Measurements from ENCODE around the gene TNFRSF8. TPM values are rescaled to one million over a fixed set of nuclear protein-coding genes. Genes with fewer than 3 reads are reported as not detected.

TNFRSF8 gene
- total RNA-seq, 1 donor: 0.09 TPM

- no peak for DNase-seq (ENCODE audit: low read depth)
- no peak for TF ChIP-seq CTCF (IDR thresholded peaks at IDR 0.05; ENCODE audit: insufficient read depth, low read length)
- no peak overlapping the region for H3K4me3 ChIP-seq (ENCODE audit: low read depth, low read length)
Observed at GRCh38 chr1:12087797-12088314, 24.8 kb downstream of the TNFRSF8 start.

- no peak overlapping the region for H3K4me3 ChIP-seq (ENCODE audit: low read depth, low read length)
- DNase-seq (ENCODE audit: low read depth): no peak
- no peak for TF ChIP-seq CTCF (IDR thresholded peaks at IDR 0.05; ENCODE audit: insufficient read depth, low read length)
Observed at GRCh38 chr1:12088607-12089006, 25.5 kb downstream of the TNFRSF8 start.

- no peak overlapping the region for H3K4me3 ChIP-seq (ENCODE audit: low read depth, low read length)
- TF ChIP-seq CTCF (IDR thresholded peaks at IDR 0.05; ENCODE audit: insufficient read depth, low read length): no peak
- DNase-seq (ENCODE audit: low read depth): no peak
Observed at GRCh38 chr1:12090326-12090725, 27.2 kb downstream of the TNFRSF8 start.

GRCh38 chr1:12091191-12091590, 28.1 kb downstream of the TNFRSF8 start:
- H3K4me3 ChIP-seq (ENCODE audit: low read depth, low read length): no peak overlapping the region
- no peak for DNase-seq (ENCODE audit: low read depth)
- TF ChIP-seq CTCF (IDR thresholded peaks at IDR 0.05; ENCODE audit: insufficient read depth, low read length): no peak

- no peak overlapping the region for H3K4me3 ChIP-seq (ENCODE audit: low read depth, low read length)
- DNase-seq (ENCODE audit: low read depth): no peak
- TF ChIP-seq CTCF (IDR thresholded peaks at IDR 0.05; ENCODE audit: insufficient read depth, low read length): no peak
Observed at GRCh38 chr1:12094180-12094579, 31.1 kb downstream of the TNFRSF8 start.

- no peak overlapping the region for H3K4me3 ChIP-seq (ENCODE audit: low read depth, low read length)
- no peak for TF ChIP-seq CTCF (IDR thresholded peaks at IDR 0.05; ENCODE audit: insufficient read depth, low read length)
- no peak for DNase-seq (ENCODE audit: low read depth)
Observed at GRCh38 chr1:12095452-12096263, 32.6 kb downstream of the TNFRSF8 start.

Data from fibroblast of the aortic adventitia (primary cell).